HG03432 (cell line): Measurements from ENCODE around the gene GPR146.

ENCODE experiments used
- ATAC-seq: cut with Tn5 transposase; IDR thresholded peaks from one replicate; pipeline ENCODE4 v1.9.1; 2021; ENCODE audit warnings: mild to moderate bottlenecking, moderate library complexity; ENCODE audit not compliant: unreplicated experiment

GPR146 gene

GRCh38 chr7:1103789-1104515 is 59.6 kb downstream of the GPR146 start:
- no peak for ATAC-seq

GRCh38 chr7:1104516-1105179 is 60.3 kb downstream of the GPR146 start:
- ATAC-seq, result no peak

GRCh38 chr7:1105189-1105588 is 60.8 kb downstream of the GPR146 start:
- ATAC-seq, result peak; percentile 61

- no peak for ATAC-seq
These were observed 61.9 kb downstream of the GPR146 start for GRCh38 chr7:1106063-1106792.

- ATAC-seq, result no peak
These were observed 62.6 kb downstream of the GPR146 start for GRCh38 chr7:1106793-1107421.

GRCh38 chr7:1108264-1108920 is 64.0 kb downstream of the GPR146 start:
- ATAC-seq, result no peak
